ENCODE data around the gene TUBB. TPM values are rescaled to one million over a fixed set of nuclear protein-coding genes. Genes with fewer than 3 reads are reported as not detected.
A peak's percentile ranks its signal among the peaks of the same experiment; 100 is the strongest.

The TUBB gene
- total and polyA plus RNA-seq, 2 donors (not counting 1 experiment from before 2014, with no cell fraction given): 102 to 295 TPM

GRCh38 chr6:30744054-30744805 is 24.1 kb downstream of the TUBB start, which contains the start of gene IER3:
Gene IER3, minus strand, starts transcription at chr6:30744547. Its CDS starts 29 bp downstream, at chr6:30744518.
- peaks cover 13 to 28% of the 10 kb centered on the region in 2 donors for H3K4me1 ChIP-seq (ENCODE audit: control insufficient read depth in 2 of 2, insufficient read depth in 2 of 2, low read length in 2 of 2)
- CTCF ChIA-PET: interaction anchor here (0.7 to 4.4 kb wide), 8 partner anchors 10 to 335 kb away, joined by 3 to 23 read pairs (median 4); no protein-coding TSS in a partner anchor
- POLR2A ChIA-PET: interaction anchor here (0.6 to 0.7 kb wide), 2 partner anchors 10 to 61 kb away, joined by 3 to 9 read pairs; no protein-coding TSS in a partner anchor
- Mint-ChIP-seq H3K27ac (peak within 1 kb of the TSS; percentile 87), H3K4me1 (peaks cover 39% of the 10 kb centered on the region), H3K4me3 (peak within 1 kb of the TSS; percentile 87), H3K27me3 (no peaks in the 10 kb centered on the region), H3K9me3 (ENCODE audit: insufficient read depth) (no peaks in the 10 kb centered on the region)
- H3K9me3 ChIP-seq (ENCODE audit: control extremely low read depth in 1 of 3, control insufficient read depth in 2 of 3, insufficient read depth in 1 of 3, low read length in 2 of 3): no peaks in the 10 kb centered on the region
- H3K4me2 ChIP-seq (replicated peaks; ENCODE audit: low read depth, low read length, poor library complexity, severe bottlenecking): peak within 1 kb of the TSS; percentile 92
- peaks cover 4% of the 10 kb centered on the region for H3K79me2 ChIP-seq (ENCODE audit: control insufficient read depth, insufficient read depth, low read length)
- peak within 1 kb of the TSS; percentile 80 for H2AFZ ChIP-seq (ENCODE audit: insufficient read depth, low read depth, low read length, poor library complexity, severe bottlenecking)
- peak within 1 kb of the TSS in 1 of 2 donors; percentile 61 for H3K27ac ChIP-seq (ENCODE audit: low read length in 2 of 2)
- intact Hi-C loops (cut with micrococcal nuclease): loop anchor here (2.0 to 10.0 kb wide), 6 partner anchors 51 to 343 kb away; partner anchors contain the start of genes ABCF1 and VARS2
- ATAC-seq (ENCODE audit: low read depth) (peak; percentile 44), DNase-seq (peak; percentile 79)
- WGBS (ENCODE audit: insufficient coverage): under 1% methylated on average over 48 of the region's 54 CpGs
- H3K9ac ChIP-seq (ENCODE audit: low read length): peak within 1 kb of the TSS; percentile 70
- H4K20me1 ChIP-seq (ENCODE audit: control insufficient read depth, insufficient read depth, low read length, poor library complexity, severe bottlenecking): no peaks in the 10 kb centered on the region
- TF ChIP-seq EZH2 (IDR thresholded peaks at IDR 0.05; ENCODE audit: borderline replicate concordance, insufficient read depth, low read depth, low read length, poor library complexity, severe bottlenecking): no peak
- TF ChIP-seq, protein P1, sequence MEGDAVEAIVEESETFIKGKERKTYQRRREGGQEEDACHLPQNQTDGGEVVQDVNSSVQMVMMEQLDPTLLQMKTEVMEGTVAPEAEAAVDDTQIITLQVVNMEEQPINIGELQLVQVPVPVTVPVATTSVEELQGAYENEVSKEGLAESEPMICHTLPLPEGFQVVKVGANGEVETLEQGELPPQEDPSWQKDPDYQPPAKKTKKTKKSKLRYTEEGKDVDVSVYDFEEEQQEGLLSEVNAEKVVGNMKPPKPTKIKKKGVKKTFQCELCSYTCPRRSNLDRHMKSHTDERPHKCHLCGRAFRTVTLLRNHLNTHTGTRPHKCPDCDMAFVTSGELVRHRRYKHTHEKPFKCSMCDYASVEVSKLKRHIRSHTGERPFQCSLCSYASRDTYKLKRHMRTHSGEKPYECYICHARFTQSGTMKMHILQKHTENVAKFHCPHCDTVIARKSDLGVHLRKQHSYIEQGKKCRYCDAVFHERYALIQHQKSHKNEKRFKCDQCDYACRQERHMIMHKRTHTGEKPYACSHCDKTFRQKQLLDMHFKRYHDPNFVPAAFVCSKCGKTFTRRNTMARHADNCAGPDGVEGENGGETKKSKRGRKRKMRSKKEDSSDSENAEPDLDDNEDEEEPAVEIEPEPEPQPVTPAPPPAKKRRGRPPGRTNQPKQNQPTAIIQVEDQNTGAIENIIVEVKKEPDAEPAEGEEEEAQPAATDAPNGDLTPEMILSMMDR (IDR thresholded peaks at IDR 0.05): peak; percentile 82
- H3K4me3 ChIP-seq (ENCODE audit: control extremely low read depth in 1 of 5, extremely low read depth in 1 of 5, insufficient read depth in 1 of 5, low read depth in 2 of 5, low read length in 4 of 5): peak within 1 kb of the TSS; percentile 36 to 82 (median 63)
- H3K27me3 ChIP-seq (replicated peaks in 1 of 4; ENCODE audit: control extremely low read depth in 1 of 4, control insufficient read depth in 3 of 4, insufficient read depth in 4 of 4, low read length in 3 of 4): no peaks in the 10 kb centered on the region
- peaks cover 0 to 6% of the 10 kb centered on the region in 2 experiments for H3K36me3 ChIP-seq (replicated peaks in 1 of 2; ENCODE audit: control extremely low read depth in 1 of 2, control insufficient read depth in 1 of 2, extremely low read depth in 1 of 2, insufficient read depth in 2 of 2, low read length in 1 of 2)

DNA sequence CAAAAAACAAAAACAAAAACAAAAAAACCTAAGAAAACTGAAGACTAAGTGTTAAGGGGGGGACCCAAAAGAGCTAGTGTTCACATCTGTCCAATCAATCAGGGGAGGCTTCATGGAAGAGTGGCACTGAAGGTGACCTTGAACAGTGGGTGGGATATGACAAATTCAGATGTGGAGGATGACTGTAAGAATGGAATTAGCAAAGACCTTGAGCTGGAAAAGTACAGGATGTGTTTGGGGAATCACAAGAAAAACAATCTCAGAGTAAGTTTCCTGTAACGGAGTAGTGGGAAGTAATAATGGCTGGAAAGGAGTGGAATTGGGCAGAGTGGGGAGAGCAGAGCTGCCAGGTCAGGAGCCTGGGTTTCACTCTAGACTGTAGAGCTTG is 27.1 kb downstream of the TUBB start:
- ATAC-seq (ENCODE audit: low read depth) (no peak), DNase-seq (no peak)
- H3K9me3 ChIP-seq (ENCODE audit: control extremely low read depth in 1 of 3, control insufficient read depth in 2 of 3, insufficient read depth in 1 of 3, low read length in 2 of 3): no peaks in the 10 kb centered on the region
- no peaks in the 10 kb centered on the region for H3K79me2 ChIP-seq (ENCODE audit: control insufficient read depth, insufficient read depth, low read length)
- Mint-ChIP-seq H3K27me3 (no peaks in the 10 kb centered on the region), H3K4me3 (no peak overlapping the region), H3K9me3 (ENCODE audit: insufficient read depth) (no peaks in the 10 kb centered on the region), H3K4me1 (peaks cover 22% of the 10 kb centered on the region), H3K27ac (no peak overlapping the region)
- ChIA-PET POLR2A (no interaction called here), CTCF (interaction anchor here (0.7 to 1.9 kb wide), 5 partner anchors 12 to 321 kb away, joined by 3 to 6 read pairs (median 3); no protein-coding TSS in a partner anchor)
- H3K4me2 ChIP-seq (replicated peaks; ENCODE audit: low read depth, low read length, poor library complexity, severe bottlenecking): no peak overlapping the region
- no peak overlapping the region for H3K27ac ChIP-seq (ENCODE audit: low read length in 2 of 2)
- intact Hi-C loops (cut with micrococcal nuclease): loop anchor here (10.0 kb wide), 1 partner anchor 48 kb away; no protein-coding TSS in a partner anchor
- no peak overlapping the region for H2AFZ ChIP-seq (ENCODE audit: insufficient read depth, low read depth, low read length, poor library complexity, severe bottlenecking)
- H3K9ac ChIP-seq (ENCODE audit: low read length): no peak overlapping the region
- no peak for TF ChIP-seq EZH2 (IDR thresholded peaks at IDR 0.05; ENCODE audit: borderline replicate concordance, insufficient read depth, low read depth, low read length, poor library complexity, severe bottlenecking)
- TF ChIP-seq, protein P1 (IDR thresholded peaks at IDR 0.05): no peak
- H3K4me1 ChIP-seq (ENCODE audit: control insufficient read depth in 2 of 2, insufficient read depth in 2 of 2, low read length in 2 of 2): peaks cover 6 to 18% of the 10 kb centered on the region in 2 donors
- no peaks in the 10 kb centered on the region for H4K20me1 ChIP-seq (ENCODE audit: control insufficient read depth, insufficient read depth, low read length, poor library complexity, severe bottlenecking)
- H3K36me3 ChIP-seq (replicated peaks in 1 of 2; ENCODE audit: control extremely low read depth in 1 of 2, control insufficient read depth in 1 of 2, extremely low read depth in 1 of 2, insufficient read depth in 2 of 2, low read length in 1 of 2): no peaks in the 10 kb centered on the region
- H3K27me3 ChIP-seq (replicated peaks in 1 of 4; ENCODE audit: control extremely low read depth in 1 of 4, control insufficient read depth in 3 of 4, insufficient read depth in 4 of 4, low read length in 3 of 4): no peaks in the 10 kb centered on the region
- 95% methylated on average over 1 of the region's 1 CpG for WGBS (ENCODE audit: insufficient coverage)
- H3K4me3 ChIP-seq (ENCODE audit: control extremely low read depth in 1 of 5, extremely low read depth in 1 of 5, insufficient read depth in 1 of 5, low read depth in 2 of 5, low read length in 4 of 5): no peak overlapping the region

Data from B cell (primary cell).